Stomach (tissue), 4 donors: Measurements from ENCODE around the gene AGTR1.
"Not testable (repeated sequence)": the region's sequence is repeated elsewhere in the genome, so short reads cannot be mapped to it uniquely, and the experiment has no call there.

Experiments
- CTCF ChIP-seq, 7 experiments: fragments of 450-650 bp in 4 of 7; fragments of 200-600 bp in 3 of 7; sonication (generic) in 3 of 7; IDR thresholded peaks; one replicate each; pipeline ENCODE4 v1.5.1; 2016 to 2019; ENCODE audit warnings: antibody characterized with exemption in 7 of 7, control low read depth in 2 of 7, mild to moderate bottlenecking in 1 of 7
- EP300 ChIP-seq: sonication (generic); formaldehyde crosslinking; IDR thresholded peaks from one replicate; pipeline ENCODE4 v1.6.1; 2017; ENCODE audit warnings: antibody characterized with exemption
- POLR2A ChIP-seq, 4 donors: fragments of 450-650 bp; IDR thresholded peaks; one replicate each; pipeline ENCODE4 v1.6.1; 2016; ENCODE audit warnings: antibody characterized with exemption in 4 of 4, control low read depth in 2 of 4, mild to moderate bottlenecking in 1 of 4, moderate library complexity in 1 of 4
- POLR2AphosphoS5 ChIP-seq, 3 donors: sonication (generic); formaldehyde crosslinking; IDR thresholded peaks; one replicate each; pipeline ENCODE4 v1.6.1; 2016; ENCODE audit warnings: antibody characterized with exemption in 3 of 3

- TF ChIP-seq CTCF (IDR thresholded peaks at IDR 0.05); EP300; POLR2AphosphoS5 (IDR thresholded peaks at IDR 0.05); POLR2A (IDR thresholded peaks at IDR 0.05): not testable (repeated sequence)
Observed at GRCh38 chr3:148785026-148785425, 87.3 kb downstream of the AGTR1 start.
